Psoas muscle (tissue), 8 donors: ENCODE measurements around the gene GIGYF1. TPM values are rescaled to one million over a fixed set of nuclear protein-coding genes. Genes with fewer than 3 reads are reported as not detected.
A peak's percentile ranks its signal among the peaks of the same experiment; 100 is the strongest.

ENCODE experiments used
- ATAC-seq, 4 donors: fragments of 200-7000 bp; cut with Tn5 transposase; one replicate each; pipeline ENCODE4 v1.9.1; 2020; ENCODE audit warnings: moderate library complexity in 3 of 4, mild to moderate bottlenecking in 2 of 4
- DNase-seq, 2 donors: peaks; one replicate each; pipeline ENCODE4 v3.0.0-alpha.2; 2020
- H3K27ac ChIP-seq: fragments of 200-600 bp; one replicate; pipeline ENCODE4 v1.8.0; 2022
- H3K27me3 ChIP-seq, 3 donors: fragments of 200-600 bp in 1 of 3; one replicate each; pipeline versions ENCODE4 v1.6.1 to v1.8.0; 2013 to 2022; ENCODE audit warnings: low read length in 2 of 3, mild to moderate bottlenecking in 2 of 3, moderate library complexity in 1 of 3; ENCODE audit not compliant: insufficient read depth in 3 of 3
- H3K36me3 ChIP-seq, 2 donors: fragments of 200-600 bp in 1 of 2; one replicate each; pipeline versions ENCODE4 v1.6.1 to v1.8.0; 2013 to 2022; ENCODE audit warnings: low read depth in 1 of 2, mild to moderate bottlenecking in 1 of 2, moderate library complexity in 1 of 2; ENCODE audit not compliant: insufficient read depth in 1 of 2
- H3K4me1 ChIP-seq: fragments of 200-600 bp; one replicate; pipeline ENCODE4 v1.8.0; 2022
- H3K4me3 ChIP-seq: fragments of 200-600 bp; one replicate; pipeline ENCODE4 v1.8.0; 2022; ENCODE audit warnings: mild to moderate bottlenecking
- H3K9me3 ChIP-seq: fragments of 200-600 bp; one replicate; pipeline ENCODE4 v1.8.0; 2022
- WGBS, 3 donors: extraction: QIAGEN DNeasy Blood & Tissue Kit; methylation state at CpG; one replicate each; pipeline versions ENCODE4 v1.1.6 to v1.1.7; 2013; 5-methylcytosine and 5-hydroxymethylcytosine counted together
- intact Hi-C, 2 donors: fragments of 100-400 bp; cut with DNase I; formaldehyde crosslinking; loops; one replicate each; pipeline versions ENCODE4 v1.11.0 to v1.14.2; 2022
- polyA plus RNA-seq, 3 donors: library from polyadenylated mRNA; stranded (reverse); fragments of 200-250 nt; gene quantifications; one replicate each; pipeline ENCODE4 v1.2.3, GENCODE V29; 2013
- total RNA-seq, 4 donors: library from RNA; stranded (reverse); fragmentation: NEBNext Ultra II Directional in 2 of 4; extraction: Animal tissue kit (Norgen Biotek cat#: 25700) in 2 of 4; gene quantifications; one replicate each; pipeline versions ENCODE4 v1.2.1 to v1.2.4, GENCODE V29; 2021 to 2023
- TF ChIP-seq, protein P1 (sequence below): fragments of 200-600 bp; IDR thresholded peaks from one replicate; pipeline ENCODE4 v1.8.0; 2022; ENCODE audit warnings: antibody characterized with exemption
- donor health status: healthy with polysubstance abuse.
- donor health status: DM: no; HTN: no; CAD: no; lungs with moderate emphysema.
- donor health status: Bipolar disorder and iron deficiency.
- donor health status: healthy.
- donor health status: DM: yes; HTN: yes; CAD: no.
- donor health status: DM: no; HTN: no; CAD: no.
- donor health status: DM: no; HTN: no; CAD: no.
- donor health status: DM: yes; HTN: yes; CAD: no.

The GIGYF1 gene
- total and polyA plus RNA-seq, 7 donors: 9.9 to 39.1 (median 18.0) TPM

DNA sequence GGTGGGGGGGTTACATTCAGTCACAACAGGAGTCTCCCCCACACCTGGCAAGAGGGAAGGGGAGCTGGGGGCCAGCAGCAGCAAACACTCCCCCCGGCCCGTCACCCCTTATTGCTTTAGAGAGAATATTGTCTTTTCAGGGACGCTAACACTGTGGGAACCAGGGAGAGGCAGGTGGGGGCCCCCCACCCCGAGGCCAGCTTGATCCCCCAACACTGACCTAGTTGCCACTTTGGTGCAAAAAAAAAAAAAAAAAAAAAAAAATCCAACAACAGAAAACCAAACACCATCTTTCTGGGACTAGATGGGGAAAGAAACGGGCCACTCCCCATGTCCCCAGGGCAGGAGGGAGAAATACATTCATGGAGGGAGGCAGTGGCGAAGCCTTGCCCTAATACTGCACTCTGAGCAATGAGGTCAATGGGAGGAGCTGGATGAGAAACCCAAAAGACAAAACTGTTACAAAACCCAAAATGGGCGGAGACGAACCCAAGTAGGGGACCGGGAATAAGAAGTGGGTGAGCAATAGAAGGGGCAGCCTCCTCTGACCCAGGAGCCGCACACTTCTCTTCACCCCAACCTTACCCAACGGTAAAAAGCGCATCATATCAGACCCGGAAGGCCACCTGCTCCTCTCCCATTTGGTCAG, 14.0 kb downstream of the GIGYF1 start:
- intact Hi-C loops: loop anchor here in 1 of 2 donors (5.0 kb wide), 1 partner anchor 93 kb away; the partner anchor contains the start of genes FBXO24 and LRCH4
- no peaks in the 10 kb centered on the region for H3K4me1 ChIP-seq
- peak; percentile 71 to 81 for DNase-seq

DNA sequence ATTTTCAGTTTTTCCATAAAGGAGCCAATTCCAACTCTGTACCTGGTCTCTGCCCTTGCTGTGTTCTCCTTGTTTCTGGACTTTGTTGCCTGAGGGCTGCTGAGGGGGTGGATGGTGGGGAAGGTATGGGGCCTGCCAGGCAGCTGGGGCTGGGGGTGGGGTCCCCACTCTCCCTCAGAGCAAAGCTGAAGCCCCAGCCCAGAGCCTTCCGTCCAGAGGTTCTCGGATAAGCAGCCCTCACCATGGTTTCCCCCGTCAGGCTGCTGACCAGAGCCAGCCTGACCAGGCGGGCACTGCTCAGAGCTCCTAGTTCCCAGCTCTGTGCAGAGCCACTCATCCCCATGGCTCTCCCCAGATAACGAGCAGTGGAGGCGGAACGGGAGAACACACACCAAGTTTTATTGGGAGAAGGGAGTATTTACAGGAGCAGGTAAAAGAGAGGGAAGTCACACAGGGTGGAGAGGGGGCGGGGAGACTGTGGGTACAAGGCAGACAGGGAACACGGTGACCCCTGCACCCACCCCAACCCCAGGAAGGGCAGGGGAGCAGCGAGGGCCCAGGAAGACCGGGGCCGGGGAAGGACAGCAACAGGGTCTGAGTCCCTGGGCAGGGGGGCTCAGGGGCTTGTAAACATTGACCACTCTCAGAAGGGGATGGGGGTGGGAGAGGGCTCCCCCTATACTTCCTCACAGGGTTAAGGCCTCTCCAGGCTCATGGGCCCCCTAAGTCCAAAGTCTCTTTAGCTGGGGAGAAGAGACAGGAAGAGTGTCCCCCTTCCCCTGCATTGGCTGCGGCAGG, 14.7 kb downstream of the GIGYF1 start:
- WGBS, 3 donors: 72 to 81% (median 79%) methylated on average over 12 to 13 of the region's 13 CpGs
- Histone ChIP-seq H3K27ac (no peak overlapping the region), H3K4me3 (no peak overlapping the region), H3K4me1 (no peaks in the 10 kb centered on the region), H3K27me3 (no peaks in the 10 kb centered on the region), H3K9me3 (no peaks in the 10 kb centered on the region), H3K36me3 (peaks cover 3 to 79% of the 10 kb centered on the region in 2 donors)
- no peak for DNase-seq
- ATAC-seq: no peak
- intact Hi-C loops: loop anchor here in 1 of 2 donors (5.0 kb wide), 1 partner anchor 92 kb away; the partner anchor contains the start of genes FBXO24 and LRCH4
- TF ChIP-seq, protein P1, sequence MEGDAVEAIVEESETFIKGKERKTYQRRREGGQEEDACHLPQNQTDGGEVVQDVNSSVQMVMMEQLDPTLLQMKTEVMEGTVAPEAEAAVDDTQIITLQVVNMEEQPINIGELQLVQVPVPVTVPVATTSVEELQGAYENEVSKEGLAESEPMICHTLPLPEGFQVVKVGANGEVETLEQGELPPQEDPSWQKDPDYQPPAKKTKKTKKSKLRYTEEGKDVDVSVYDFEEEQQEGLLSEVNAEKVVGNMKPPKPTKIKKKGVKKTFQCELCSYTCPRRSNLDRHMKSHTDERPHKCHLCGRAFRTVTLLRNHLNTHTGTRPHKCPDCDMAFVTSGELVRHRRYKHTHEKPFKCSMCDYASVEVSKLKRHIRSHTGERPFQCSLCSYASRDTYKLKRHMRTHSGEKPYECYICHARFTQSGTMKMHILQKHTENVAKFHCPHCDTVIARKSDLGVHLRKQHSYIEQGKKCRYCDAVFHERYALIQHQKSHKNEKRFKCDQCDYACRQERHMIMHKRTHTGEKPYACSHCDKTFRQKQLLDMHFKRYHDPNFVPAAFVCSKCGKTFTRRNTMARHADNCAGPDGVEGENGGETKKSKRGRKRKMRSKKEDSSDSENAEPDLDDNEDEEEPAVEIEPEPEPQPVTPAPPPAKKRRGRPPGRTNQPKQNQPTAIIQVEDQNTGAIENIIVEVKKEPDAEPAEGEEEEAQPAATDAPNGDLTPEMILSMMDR: no peak

More for the DNA sequence above, 14.0 kb downstream of the GIGYF1 start:
- TF ChIP-seq, protein P1: no peak
- H3K27me3 ChIP-seq: no peaks in the 10 kb centered on the region
- H3K9me3 ChIP-seq: no peaks in the 10 kb centered on the region
- H3K36me3 ChIP-seq: peaks cover 3 to 87% of the 10 kb centered on the region in 2 donors
- H3K27ac ChIP-seq: peak overlapping the region; percentile 30
- no peak overlapping the region for H3K4me3 ChIP-seq
- peak in 3 of 4 donors; percentile 18 to 39 (median 34) for ATAC-seq
- 59 to 82% (median 68%) methylated on average over 13 of the region's 13 CpGs for WGBS, 3 donors

DNA sequence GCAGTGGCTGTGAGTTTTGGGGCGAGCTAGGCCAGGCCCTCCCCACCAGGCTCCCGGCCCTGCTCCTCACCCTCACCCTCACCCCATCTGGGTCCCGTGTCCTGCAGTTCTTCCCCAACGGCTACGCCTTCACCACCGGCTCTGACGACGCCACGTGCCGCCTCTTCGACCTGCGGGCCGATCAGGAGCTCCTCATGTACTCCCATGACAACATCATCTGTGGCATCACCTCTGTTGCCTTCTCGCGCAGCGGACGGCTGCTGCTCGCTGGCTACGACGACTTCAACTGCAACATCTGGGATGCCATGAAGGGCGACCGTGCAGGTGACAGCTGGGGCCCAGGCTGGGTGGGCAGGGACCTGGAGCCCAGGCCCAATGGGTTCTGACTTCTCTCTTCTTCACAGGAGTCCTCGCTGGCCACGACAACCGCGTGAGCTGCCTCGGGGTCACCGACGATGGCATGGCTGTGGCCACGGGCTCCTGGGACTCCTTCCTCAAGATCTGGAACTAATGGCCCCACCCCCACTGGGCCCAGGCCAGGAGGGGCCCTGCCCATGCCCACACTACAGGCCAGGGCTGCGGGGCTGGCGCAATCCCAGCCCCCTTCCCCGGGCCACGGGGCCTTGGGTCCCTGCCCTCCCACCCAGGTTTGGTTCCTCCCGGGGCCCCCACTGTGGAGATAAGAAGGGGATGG, 15.6 kb downstream of the GIGYF1 start:
- H3K4me1 ChIP-seq: no peaks in the 10 kb centered on the region
- intact Hi-C loops: loop anchor here in 1 of 2 donors (5.0 kb wide), 1 partner anchor 91 kb away; the partner anchor contains the start of genes FBXO24 and LRCH4
- H3K27me3 ChIP-seq: no peaks in the 10 kb centered on the region
- TF ChIP-seq, protein P1: no peak
- no peak overlapping the region for H3K27ac ChIP-seq
- H3K36me3 ChIP-seq: peaks cover 3 to 71% of the 10 kb centered on the region in 2 donors
- H3K4me3 ChIP-seq: no peak overlapping the region
- 61 to 71% (median 66%) methylated on average over 35 of the region's 35 CpGs for whole genome bisulfite sequencing, 3 donors
- ATAC-seq (no peak), DNase-seq (peak in 1 of 2 donors; percentile 62)
- no peaks in the 10 kb centered on the region for H3K9me3 ChIP-seq

DNA sequence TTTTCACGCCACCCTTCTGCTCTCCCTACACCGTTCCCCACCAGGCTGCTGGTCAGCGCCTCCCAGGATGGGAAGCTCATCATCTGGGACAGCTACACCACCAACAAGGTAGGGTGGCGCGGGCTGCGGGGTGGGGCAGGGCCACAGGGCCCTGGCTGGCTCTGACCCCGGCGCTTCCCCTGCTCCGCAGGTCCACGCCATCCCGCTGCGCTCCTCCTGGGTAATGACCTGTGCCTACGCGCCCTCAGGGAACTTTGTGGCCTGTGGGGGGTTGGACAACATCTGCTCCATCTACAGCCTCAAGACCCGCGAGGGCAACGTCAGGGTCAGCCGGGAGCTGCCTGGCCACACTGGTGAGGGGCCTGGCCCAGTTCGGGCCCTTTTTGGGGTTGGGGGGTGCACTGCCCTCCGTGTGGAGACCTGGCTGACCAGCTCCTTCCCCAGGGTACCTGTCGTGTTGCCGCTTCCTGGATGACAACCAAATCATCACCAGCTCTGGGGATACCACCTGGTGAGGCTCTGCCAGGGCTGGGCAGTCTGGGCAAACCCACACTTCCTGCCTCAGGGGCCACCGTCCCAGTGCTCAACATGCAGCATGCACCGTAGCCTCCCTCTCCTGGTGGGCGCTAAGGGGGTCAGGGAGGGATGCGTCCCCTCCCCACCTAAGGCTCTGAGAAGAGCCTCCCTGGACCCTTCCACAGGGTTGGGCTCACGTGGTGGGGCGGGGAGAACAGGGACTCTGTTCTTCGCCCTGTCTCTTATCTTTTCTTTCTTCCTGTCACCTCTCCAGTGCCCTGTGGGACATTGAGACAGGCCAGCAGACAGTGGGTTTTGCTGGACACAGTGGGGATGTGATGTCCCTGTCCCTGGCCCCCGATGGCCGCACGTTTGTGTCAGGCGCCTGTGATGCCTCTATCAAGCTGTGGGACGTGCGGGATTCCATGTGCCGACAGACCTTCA, 16.5 kb downstream of the GIGYF1 start:
- TF ChIP-seq, protein P1: no peak
- no peak for ATAC-seq
- no peak overlapping the region for H3K4me3 ChIP-seq
- DNase-seq: peak in 1 of 2 donors; percentile 56
- no peaks in the 10 kb centered on the region for H3K4me1 ChIP-seq
- intact Hi-C loops: loop anchor here in 1 of 2 donors (5.0 kb wide), 1 partner anchor 90 kb away; the partner anchor contains the start of genes FBXO24 and LRCH4
- H3K27me3 ChIP-seq: no peaks in the 10 kb centered on the region
- no peak overlapping the region for H3K27ac ChIP-seq
- H3K36me3 ChIP-seq: peaks cover 3 to 62% of the 10 kb centered on the region in 2 donors
- 88 to 90% (median 88%) methylated on average over 36 of the region's 36 CpGs for WGBS, 3 donors
- no peaks in the 10 kb centered on the region for H3K9me3 ChIP-seq
